ENCODE data around the gene AKR1E2. TPM values are rescaled to one million over a fixed set of nuclear protein-coding genes. Genes with fewer than 3 reads are reported as not detected.

Gene AKR1E2
- polyA plus RNA-seq, 10 donors, result 2.0 to 7.8 (median 4.1) TPM

DNA sequence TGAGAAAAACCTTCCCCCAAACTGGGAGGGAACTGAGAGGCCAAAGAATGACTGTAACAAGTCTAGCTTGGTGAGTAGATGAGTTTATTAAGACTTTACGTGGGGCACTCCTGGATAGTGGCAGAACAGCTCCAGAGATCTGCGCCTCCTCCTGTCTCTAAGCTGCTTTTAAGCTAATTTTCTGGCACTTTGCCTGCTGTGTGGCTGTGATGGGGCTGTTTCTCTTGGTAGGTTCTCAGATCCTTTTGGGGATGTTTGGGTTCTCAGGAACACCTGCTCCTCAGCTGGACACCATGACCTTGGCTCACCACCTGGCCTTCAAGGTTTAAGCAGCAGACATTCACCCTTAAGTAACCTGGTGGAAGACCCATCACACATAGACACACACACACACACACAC lies 68.3 kb downstream of the AKR1E2 start:
- DNase-seq, result no peak

Other genes with a start within 250 kb of the AKR1E2 start
- gene AKR1C1, start 137.2 kb downstream of the AKR1E2 start, polyA plus RNA-seq (ENCODE audit: insufficient read length in 10 of 10), result 10 to 100 TPM in 4 of 10 donors, 1 to 10 TPM in 6; 5.0 to 15.7 (median 9.5) TPM
- gene AKR1C2, start 177.7 kb downstream of the AKR1E2 start, polyA plus RNA-seq (ENCODE audit: insufficient read length in 10 of 10), result 10 to 100 TPM in 5 of 10 donors, 1 to 10 TPM in 5; 7.8 to 17.9 (median 9.9) TPM